Left ventricle myocardium superior (tissue), 1 donor: ENCODE results near the gene EXOC3L2. TPM values are rescaled to one million over a fixed set of nuclear protein-coding genes. Genes with fewer than 3 reads are reported as not detected.
A peak's percentile ranks its signal among the peaks of the same experiment; 100 is the strongest.
"Not testable (repeated sequence)": the region's sequence is repeated elsewhere in the genome, so short reads cannot be mapped to it uniquely, and the experiment has no call there.

ENCODE experiments used
- ATAC-seq: fragments of 200-7000 bp; cut with Tn5 transposase; one replicate; pipeline ENCODE4 v1.9.1; 2020; ENCODE audit warnings: mild to moderate bottlenecking, moderate library complexity
- DNase-seq: peaks from one replicate; pipeline ENCODE4 v3.0.0-alpha.2; 2020
- intact Hi-C: fragments of 100-400 bp; cut with micrococcal nuclease; formaldehyde crosslinking; loops from one replicate; pipeline ENCODE4 v1.11.0; 2022
- total RNA-seq: library from RNA; stranded (reverse); fragmentation: NEBNext Ultra II Directional; extraction: Animal tissue kit (Norgen Biotek cat#: 25700); gene quantifications from one replicate; pipeline ENCODE4 v1.2.1, GENCODE V29; 2021
- donor health status: DM: no; HTN: yes; CAD: no; lungs with severe emphysema.

Gene EXOC3L2
- total RNA-seq, 1 donor from 2014 or later: 0.94 TPM

- no peak for DNase-seq
- intact Hi-C loops: no loop called here
- ATAC-seq: no peak
Measured at GRCh38 chr19:45231891-45232290, 13.3 kb downstream of the EXOC3L2 start.

DNA sequence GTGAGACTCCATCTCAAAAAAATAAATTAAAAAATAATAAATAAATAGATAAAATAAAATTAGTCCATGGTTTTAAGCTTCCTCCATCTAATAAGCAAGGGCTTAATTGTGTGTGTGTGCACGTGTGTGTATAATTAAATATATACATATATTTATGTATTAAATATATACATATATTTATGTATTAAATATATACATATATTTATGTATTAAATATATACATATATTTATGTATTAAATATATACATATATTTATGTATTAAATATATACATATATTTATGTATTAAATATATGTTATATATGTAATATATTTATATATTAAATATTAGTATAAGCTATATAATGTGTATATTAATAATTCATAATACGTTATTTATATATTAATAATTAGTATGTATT lies 16.2 kb downstream of the EXOC3L2 start:
- intact Hi-C loops, DNase-seq, ATAC-seq: not testable (repeated sequence)

DNA sequence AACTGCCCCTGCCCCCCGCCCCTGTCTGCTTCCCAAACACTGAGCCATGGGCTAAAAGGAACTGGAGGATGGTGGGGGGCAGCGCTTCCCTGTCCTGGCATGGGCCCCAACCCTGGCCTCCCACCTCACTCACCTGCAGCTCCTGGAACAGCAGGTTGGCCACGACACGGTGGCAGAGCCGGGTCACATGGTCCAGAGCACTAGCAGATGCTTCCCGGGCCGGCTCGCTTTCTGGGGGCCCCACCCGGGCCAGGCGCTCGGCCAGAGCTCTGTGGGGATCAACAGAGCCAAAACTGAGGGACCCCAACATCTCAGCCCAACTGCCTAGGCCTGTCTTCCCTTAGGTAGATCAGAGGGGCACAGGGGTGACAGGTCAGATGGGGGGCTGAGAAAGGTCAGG lies 20.6 kb downstream of the EXOC3L2 start:
- ATAC-seq (no peak), DNase-seq (no peak)
- intact Hi-C loops: no loop called here

DNA sequence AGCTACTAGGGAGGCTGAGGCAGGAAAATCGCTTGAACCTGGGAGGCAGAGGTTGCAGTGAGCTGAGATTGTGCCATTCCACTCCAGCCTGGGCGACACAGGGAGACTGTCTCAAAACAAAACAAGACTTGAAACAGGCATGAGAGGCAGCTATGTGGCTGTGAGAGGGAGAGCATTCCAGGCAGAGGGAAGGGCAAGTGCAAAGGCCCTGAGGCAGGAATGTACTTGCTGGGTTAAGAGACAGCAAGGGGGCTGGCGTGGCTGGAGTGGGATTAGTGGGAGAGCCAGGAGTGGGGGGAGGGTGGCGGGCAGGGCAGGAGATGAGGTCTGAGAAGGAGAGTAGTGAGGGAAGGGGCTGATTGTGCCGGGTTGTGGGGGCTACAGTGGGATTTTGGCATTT lies 21.3 kb downstream of the EXOC3L2 start:
- intact Hi-C loops: no loop called here
- DNase-seq: no peak
- no peak for ATAC-seq

DNA sequence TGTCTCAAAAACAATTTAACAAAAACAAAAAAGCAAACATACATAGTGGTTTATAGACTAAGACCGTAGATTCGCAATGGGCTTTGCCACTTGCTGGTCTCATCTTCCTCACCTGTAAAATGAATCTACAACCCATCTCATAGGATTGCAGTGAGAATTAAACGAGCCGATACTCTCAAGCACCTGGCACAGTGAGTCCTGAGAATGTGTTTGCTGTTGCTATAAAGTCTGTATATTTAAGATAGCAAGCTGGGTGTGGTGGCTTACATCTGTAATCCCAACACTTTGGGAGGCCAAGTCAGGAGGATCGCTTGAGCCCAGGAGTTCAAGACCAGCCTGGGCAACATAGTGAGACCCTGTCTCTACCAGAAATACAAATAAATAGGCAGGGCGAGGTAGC lies 22.5 kb downstream of the EXOC3L2 start:
- intact Hi-C loops: no loop called here
- no peak for DNase-seq
- ATAC-seq: no peak

DNA sequence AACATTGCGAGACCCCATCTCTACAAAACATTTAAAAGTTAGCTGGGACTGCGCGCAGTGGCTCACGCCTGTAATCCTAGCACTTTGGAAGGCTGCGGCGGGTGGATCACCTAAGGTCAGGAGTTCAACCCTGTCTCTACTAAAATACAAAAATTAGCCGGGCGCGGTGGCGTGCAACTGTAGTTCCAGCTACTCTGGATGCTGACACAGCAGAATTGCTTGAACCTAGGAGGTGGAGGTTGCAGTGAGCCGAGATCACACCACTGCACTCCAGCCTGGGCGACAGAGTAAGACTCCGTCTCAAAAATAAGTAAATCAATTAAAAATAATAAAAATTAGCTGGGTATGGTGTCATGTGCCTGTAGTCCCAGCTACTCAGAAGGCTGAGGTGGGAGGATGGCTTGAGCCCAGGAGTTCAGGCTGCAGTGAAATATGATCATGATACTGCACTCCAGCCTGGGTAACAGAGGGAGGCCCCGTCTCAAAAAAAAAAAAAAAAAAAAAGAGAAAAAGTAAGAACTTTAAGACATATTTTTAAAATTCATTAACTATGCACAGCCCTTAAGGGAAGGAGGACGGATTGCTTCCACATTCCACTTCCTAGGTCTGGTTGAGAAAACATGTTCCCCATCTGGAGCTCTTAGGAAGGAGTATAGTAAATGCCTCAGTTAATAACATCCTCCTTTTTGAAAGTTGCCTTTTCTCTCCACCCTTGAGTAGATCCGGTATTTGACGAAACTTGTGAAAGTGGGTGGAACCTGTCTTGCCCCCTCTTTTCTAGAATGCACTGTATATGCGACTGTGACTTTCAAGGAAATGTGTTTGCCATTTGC lies 26.1 kb downstream of the EXOC3L2 start:
- DNase-seq (no peak), ATAC-seq (no peak)
- intact Hi-C loops: no loop called here

DNA sequence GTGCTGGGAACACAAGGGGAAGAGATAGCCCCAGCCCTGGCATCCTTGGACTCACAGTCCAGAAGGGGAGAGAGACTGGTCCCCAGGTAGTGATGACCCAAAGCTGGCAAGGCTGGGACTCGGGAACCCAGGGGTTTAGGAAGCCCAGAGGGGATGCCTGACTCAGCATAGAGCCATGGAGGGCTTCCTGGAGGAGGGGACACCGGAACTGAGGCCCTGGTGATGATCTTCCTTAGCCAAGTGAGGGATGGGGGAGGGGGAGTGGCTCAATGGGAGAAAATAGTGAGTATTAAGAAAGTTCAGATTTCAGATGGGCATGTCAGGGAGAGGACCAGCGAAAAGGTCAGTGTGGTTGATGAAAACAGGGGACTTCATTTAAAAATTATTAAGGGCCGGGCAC lies 26.8 kb downstream of the EXOC3L2 start:
- DNase-seq (no peak), ATAC-seq (no peak)
- intact Hi-C loops: no loop called here

- DNase-seq (no peak), ATAC-seq (no peak)
- intact Hi-C loops: no loop called here
Measured at GRCh38 chr19:45217957-45218334, 27.3 kb downstream of the EXOC3L2 start.

GRCh38 chr19:45217193-45217956 lies 27.8 kb downstream of the EXOC3L2 start:
- intact Hi-C loops: no loop called here
- ATAC-seq: no peak
- DNase-seq: no peak

DNA sequence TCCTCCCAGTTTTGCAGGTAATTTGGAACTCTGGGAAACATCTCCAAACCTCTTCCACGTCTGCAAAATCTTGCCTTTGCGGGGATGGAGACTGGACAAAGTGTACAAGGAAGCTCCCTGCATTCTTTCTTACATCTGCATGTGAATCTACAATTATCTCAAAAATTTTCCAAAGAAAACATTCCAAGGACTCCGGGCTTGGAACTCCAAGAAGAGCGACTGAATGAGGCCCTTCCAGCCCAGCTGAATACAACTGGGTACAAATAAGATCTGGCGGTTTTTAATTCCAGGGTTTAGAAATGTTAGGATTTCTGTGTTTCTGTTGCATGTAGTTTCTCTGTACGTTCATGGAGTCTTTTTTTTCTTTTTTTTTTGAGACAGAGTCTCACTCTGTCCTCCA lies 28.5 kb downstream of the EXOC3L2 start:
- ATAC-seq (no peak), DNase-seq (no peak)
- intact Hi-C loops: no loop called here

DNA sequence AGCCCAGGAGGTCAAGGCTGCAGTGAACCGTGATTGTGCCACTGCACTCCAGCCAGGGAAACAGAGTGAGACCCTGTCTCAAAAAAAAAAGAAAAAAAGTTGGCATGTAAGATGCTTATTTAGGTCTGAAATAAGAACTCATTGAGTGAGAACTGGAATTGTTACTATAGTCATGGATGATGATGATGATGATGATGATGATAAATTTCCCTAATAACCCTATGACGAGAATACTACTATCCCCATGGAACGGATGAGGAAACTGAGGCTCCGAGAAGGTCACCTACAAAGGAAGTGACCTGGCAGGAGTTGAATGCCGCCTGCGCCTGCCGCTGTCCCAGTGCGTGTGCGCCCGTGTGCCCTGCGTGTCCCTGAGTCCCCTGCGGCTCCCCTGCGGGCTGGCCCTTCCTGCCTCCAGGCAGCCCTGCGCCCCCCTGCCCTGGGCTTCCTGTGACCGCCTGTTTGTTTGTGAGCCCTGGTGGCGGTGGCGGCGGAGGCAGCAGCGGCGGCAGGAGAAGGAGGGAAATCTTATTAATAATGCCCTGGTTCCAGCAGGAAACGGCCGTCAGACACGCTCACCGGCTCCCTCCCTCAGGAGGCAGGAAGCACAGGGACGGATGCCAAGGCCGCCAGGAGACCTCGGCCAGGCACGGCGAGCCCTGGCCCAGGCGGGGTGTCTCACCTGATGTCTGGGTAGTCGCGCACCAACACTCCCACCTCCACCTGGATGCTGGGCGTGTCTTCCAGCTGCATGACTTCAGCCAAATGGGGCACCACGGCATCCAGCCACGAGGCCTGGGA lies 29.6 kb downstream of the EXOC3L2 start:
- DNase-seq: peak; percentile 37
- no peak for ATAC-seq
- intact Hi-C loops: no loop called here

GRCh38 chr19:45213031-45213430 lies 32.2 kb downstream of the EXOC3L2 start:
- ATAC-seq (no peak), DNase-seq (no peak)
- intact Hi-C loops: no loop called here

GRCh38 chr19:45211751-45212381 lies 33.3 kb downstream of the EXOC3L2 start:
- ATAC-seq (peak; percentile 91), DNase-seq (peak; percentile 75)
- intact Hi-C loops: no loop called here

- intact Hi-C loops: no loop called here
- DNase-seq (no peak), ATAC-seq (no peak)
Measured at GRCh38 chr19:45206328-45206727, 38.9 kb downstream of the EXOC3L2 start.

- ATAC-seq (no peak), DNase-seq (no peak)
- intact Hi-C loops: no loop called here
Measured at GRCh38 chr19:45205810-45206209, 39.4 kb downstream of the EXOC3L2 start.

DNA sequence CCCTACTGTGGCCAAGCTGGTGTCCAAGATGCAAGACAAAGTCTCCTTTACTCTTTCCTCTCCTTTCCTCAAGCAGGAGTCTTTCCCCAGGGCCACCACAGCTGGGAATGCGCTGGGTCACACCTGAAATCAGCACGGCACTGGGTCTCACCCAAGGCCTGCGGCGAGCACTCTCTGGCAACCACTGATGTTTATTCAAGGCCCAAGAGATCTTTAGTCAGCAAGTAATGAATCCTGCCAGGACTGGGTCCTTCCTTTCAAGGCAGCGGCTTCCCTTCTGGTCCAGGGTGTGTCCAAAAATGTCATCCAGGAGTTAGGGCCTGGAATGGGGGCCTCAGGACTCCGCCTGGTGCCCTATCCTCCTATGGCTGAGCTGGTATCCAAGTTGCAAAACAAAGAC lies 42.6 kb downstream of the EXOC3L2 start:
- intact Hi-C loops: no loop called here
- DNase-seq: no peak
- no peak for ATAC-seq

GRCh38 chr19:45200568-45200967 lies 44.6 kb downstream of the EXOC3L2 start:
- intact Hi-C loops: no loop called here
- ATAC-seq: peak; percentile 67
- DNase-seq: no peak

- intact Hi-C loops: no loop called here
- DNase-seq (no peak), ATAC-seq (no peak)
Measured at GRCh38 chr19:45195764-45196163, 49.4 kb downstream of the EXOC3L2 start.

GRCh38 chr19:45191375-45191774 lies 53.8 kb downstream of the EXOC3L2 start:
- no peak for ATAC-seq
- intact Hi-C loops: no loop called here
- DNase-seq: no peak
